ENCODE data around the gene MGAT4A. TPM values are rescaled to one million over a fixed set of nuclear protein-coding genes. Genes with fewer than 3 reads are reported as not detected.

The MGAT4A gene
- total and polyA plus RNA-seq, 2 donors (not counting 1 experiment from before 2014, with no cell fraction given) = 16.5 to 32.7 TPM

DNA sequence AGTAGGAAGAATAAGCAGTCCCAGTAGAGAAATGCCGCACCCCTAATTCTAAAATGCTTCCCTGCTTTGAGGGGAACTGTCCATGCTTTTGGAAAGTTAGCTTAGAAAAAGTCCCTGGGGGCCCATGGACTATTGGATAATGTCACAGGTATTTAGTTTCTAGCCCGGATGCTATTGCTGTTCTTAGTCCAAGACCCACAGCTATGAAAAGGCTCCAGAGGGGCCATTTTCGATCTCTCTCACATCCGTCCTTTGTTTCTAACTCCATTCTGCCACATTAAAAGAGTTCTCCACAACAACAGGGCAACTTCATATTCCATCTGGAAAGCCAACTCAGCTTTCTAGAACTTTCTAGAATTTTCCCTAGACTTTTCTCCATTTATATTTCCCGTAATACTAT is 47.2 kb downstream of the MGAT4A start:
- H3K36me3 ChIP-seq (replicated peaks in 1 of 2; ENCODE audit: control extremely low read depth in 1 of 2, control insufficient read depth in 1 of 2, extremely low read depth in 1 of 2, insufficient read depth in 2 of 2, low read length in 1 of 2) = no peaks in the 10 kb centered on the region
- ATAC-seq (ENCODE audit: low read depth) (no peak), DNase-seq (no peak)
- TF ChIP-seq, protein P1, sequence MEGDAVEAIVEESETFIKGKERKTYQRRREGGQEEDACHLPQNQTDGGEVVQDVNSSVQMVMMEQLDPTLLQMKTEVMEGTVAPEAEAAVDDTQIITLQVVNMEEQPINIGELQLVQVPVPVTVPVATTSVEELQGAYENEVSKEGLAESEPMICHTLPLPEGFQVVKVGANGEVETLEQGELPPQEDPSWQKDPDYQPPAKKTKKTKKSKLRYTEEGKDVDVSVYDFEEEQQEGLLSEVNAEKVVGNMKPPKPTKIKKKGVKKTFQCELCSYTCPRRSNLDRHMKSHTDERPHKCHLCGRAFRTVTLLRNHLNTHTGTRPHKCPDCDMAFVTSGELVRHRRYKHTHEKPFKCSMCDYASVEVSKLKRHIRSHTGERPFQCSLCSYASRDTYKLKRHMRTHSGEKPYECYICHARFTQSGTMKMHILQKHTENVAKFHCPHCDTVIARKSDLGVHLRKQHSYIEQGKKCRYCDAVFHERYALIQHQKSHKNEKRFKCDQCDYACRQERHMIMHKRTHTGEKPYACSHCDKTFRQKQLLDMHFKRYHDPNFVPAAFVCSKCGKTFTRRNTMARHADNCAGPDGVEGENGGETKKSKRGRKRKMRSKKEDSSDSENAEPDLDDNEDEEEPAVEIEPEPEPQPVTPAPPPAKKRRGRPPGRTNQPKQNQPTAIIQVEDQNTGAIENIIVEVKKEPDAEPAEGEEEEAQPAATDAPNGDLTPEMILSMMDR (IDR thresholded peaks at IDR 0.05) = no peak
- TF ChIP-seq EZH2 (IDR thresholded peaks at IDR 0.05; ENCODE audit: borderline replicate concordance, insufficient read depth, low read depth, low read length, poor library complexity, severe bottlenecking) = no peak
- no peaks in the 10 kb centered on the region for H3K4me1 ChIP-seq (ENCODE audit: control insufficient read depth in 2 of 2, insufficient read depth in 2 of 2, low read length in 2 of 2)
- H3K4me2 ChIP-seq (replicated peaks; ENCODE audit: low read depth, low read length, poor library complexity, severe bottlenecking) = no peak overlapping the region
- intact Hi-C loops (cut with micrococcal nuclease) = no loop called here
- H3K27me3 ChIP-seq (replicated peaks in 1 of 4; ENCODE audit: control extremely low read depth in 1 of 4, control insufficient read depth in 3 of 4, insufficient read depth in 4 of 4, low read length in 3 of 4) = no peaks in the 10 kb centered on the region
- no peaks in the 10 kb centered on the region for H3K4me1 Mint-ChIP-seq
- no peak overlapping the region for H3K27ac ChIP-seq (ENCODE audit: low read length in 2 of 2)
- ChIA-PET POLR2A (interaction anchor here (0.7 kb wide), 1 partner anchor 9 kb away, joined by 3 read pairs; no protein-coding TSS in a partner anchor), CTCF (no interaction called here)
- H3K4me3 Mint-ChIP-seq = no peak overlapping the region
- no peaks in the 10 kb centered on the region for H4K20me1 ChIP-seq (ENCODE audit: control insufficient read depth, insufficient read depth, low read length, poor library complexity, severe bottlenecking)
- no peak overlapping the region for H3K4me3 ChIP-seq (ENCODE audit: control extremely low read depth in 1 of 5, extremely low read depth in 1 of 5, insufficient read depth in 1 of 5, low read depth in 2 of 5, low read length in 4 of 5)
- H3K27me3 Mint-ChIP-seq = no peaks in the 10 kb centered on the region
- WGBS (ENCODE audit: insufficient coverage) = 100% methylated on average over 3 of the region's 5 CpGs
- no peaks in the 10 kb centered on the region for H3K9me3 Mint-ChIP-seq (ENCODE audit: insufficient read depth)
- no peaks in the 10 kb centered on the region for H3K9me3 ChIP-seq (ENCODE audit: control extremely low read depth in 1 of 3, control insufficient read depth in 2 of 3, insufficient read depth in 1 of 3, low read length in 2 of 3)
- H3K9ac ChIP-seq (ENCODE audit: low read length) = no peak overlapping the region
- H3K79me2 ChIP-seq (ENCODE audit: control insufficient read depth, insufficient read depth, low read length) = peaks cover 9% of the 10 kb centered on the region
- no peak overlapping the region for H3K27ac Mint-ChIP-seq
- H2AFZ ChIP-seq (ENCODE audit: insufficient read depth, low read depth, low read length, poor library complexity, severe bottlenecking) = no peak overlapping the region

DNA sequence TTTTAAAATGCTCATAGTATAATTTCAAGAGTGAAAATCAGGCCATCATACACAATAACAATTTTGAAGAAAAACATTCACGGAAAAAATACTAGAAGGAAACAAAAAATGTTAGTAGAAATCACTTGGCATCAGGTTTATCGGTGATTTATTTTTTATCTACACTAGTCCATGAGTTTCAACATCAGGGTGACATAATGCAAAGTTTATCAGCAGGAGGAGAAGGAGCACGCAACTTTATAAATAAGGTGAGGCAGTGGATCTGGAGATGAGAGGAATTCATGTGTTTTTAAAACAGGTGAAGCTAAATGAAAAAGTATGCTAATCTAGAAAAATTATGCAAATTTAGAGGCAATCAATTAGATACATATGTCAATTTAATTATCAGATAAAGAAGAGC is 54.2 kb downstream of the MGAT4A start:
- no peaks in the 10 kb centered on the region for H3K27me3 ChIP-seq (replicated peaks in 1 of 4; ENCODE audit: control extremely low read depth in 1 of 4, control insufficient read depth in 3 of 4, insufficient read depth in 4 of 4, low read length in 3 of 4)
- TF ChIP-seq, protein P1 (IDR thresholded peaks at IDR 0.05) = no peak
- TF ChIP-seq EZH2 (IDR thresholded peaks at IDR 0.05; ENCODE audit: borderline replicate concordance, insufficient read depth, low read depth, low read length, poor library complexity, severe bottlenecking) = no peak
- intact Hi-C loops (cut with micrococcal nuclease) = no loop called here
- no peak overlapping the region for H3K4me3 Mint-ChIP-seq
- H3K9me3 ChIP-seq (ENCODE audit: control extremely low read depth in 1 of 3, control insufficient read depth in 2 of 3, insufficient read depth in 1 of 3, low read length in 2 of 3) = peaks cover 0 to 4% (median 3%) of the 10 kb centered on the region in 3 donors
- H3K4me2 ChIP-seq (replicated peaks; ENCODE audit: low read depth, low read length, poor library complexity, severe bottlenecking) = no peak overlapping the region
- no peak overlapping the region for H3K4me3 ChIP-seq (ENCODE audit: control extremely low read depth in 1 of 5, extremely low read depth in 1 of 5, insufficient read depth in 1 of 5, low read depth in 2 of 5, low read length in 4 of 5)
- DNase-seq (no peak), ATAC-seq (ENCODE audit: low read depth) (no peak)
- H3K27ac Mint-ChIP-seq = no peak overlapping the region
- ChIA-PET CTCF (no interaction called here), POLR2A (no interaction called here)
- no peaks in the 10 kb centered on the region for H3K4me1 ChIP-seq (ENCODE audit: control insufficient read depth in 2 of 2, insufficient read depth in 2 of 2, low read length in 2 of 2)
- peaks cover 0 to 15% of the 10 kb centered on the region in 2 experiments for H3K36me3 ChIP-seq (replicated peaks in 1 of 2; ENCODE audit: control extremely low read depth in 1 of 2, control insufficient read depth in 1 of 2, extremely low read depth in 1 of 2, insufficient read depth in 2 of 2, low read length in 1 of 2)
- H3K27me3 Mint-ChIP-seq = no peaks in the 10 kb centered on the region
- H3K9me3 Mint-ChIP-seq (ENCODE audit: insufficient read depth) = peaks cover 3% of the 10 kb centered on the region
- WGBS (ENCODE audit: insufficient coverage) = 100% methylated on average over 1 of the region's 3 CpGs
- no peaks in the 10 kb centered on the region for H3K4me1 Mint-ChIP-seq
- H3K79me2 ChIP-seq (ENCODE audit: control insufficient read depth, insufficient read depth, low read length) = no peaks in the 10 kb centered on the region
- no peak overlapping the region for H3K27ac ChIP-seq (ENCODE audit: low read length in 2 of 2)
- H4K20me1 ChIP-seq (ENCODE audit: control insufficient read depth, insufficient read depth, low read length, poor library complexity, severe bottlenecking) = no peaks in the 10 kb centered on the region
- no peak overlapping the region for H2AFZ ChIP-seq (ENCODE audit: insufficient read depth, low read depth, low read length, poor library complexity, severe bottlenecking)
- no peak overlapping the region for H3K9ac ChIP-seq (ENCODE audit: low read length)
